Duodenal mucosa (tissue), 2 donors: ENCODE measurements around the gene NADK2.
"Not testable (repeated sequence)": the region's sequence is repeated elsewhere in the genome, so short reads cannot be mapped to it uniquely, and the experiment has no call there.

Experiments
- H3K27ac ChIP-seq: one replicate; pipeline ENCODE4 v1.7.0; 2013; ENCODE audit warnings: low read depth, low read length
- H3K27me3 ChIP-seq, 2 donors: one replicate each; pipeline ENCODE4 v1.7.0; 2013; ENCODE audit warnings: low read length in 2 of 2, control low read depth in 1 of 2; ENCODE audit not compliant: insufficient read depth in 2 of 2, control insufficient read depth in 1 of 2
- H3K36me3 ChIP-seq, 2 donors: one replicate each; pipeline ENCODE4 v1.7.0; 2013; ENCODE audit warnings: low read length in 2 of 2, control low read depth in 1 of 2; ENCODE audit not compliant: insufficient read depth in 2 of 2, control insufficient read depth in 1 of 2
- H3K4me1 ChIP-seq, 2 donors: one replicate each; pipeline ENCODE4 v1.7.0; 2013; ENCODE audit warnings: low read length in 2 of 2, control low read depth in 1 of 2; ENCODE audit not compliant: insufficient read depth in 2 of 2, control insufficient read depth in 1 of 2
- H3K4me3 ChIP-seq, 2 donors: one replicate each; pipeline ENCODE4 v1.7.0; 2013; ENCODE audit warnings: low read length in 2 of 2, low read depth in 1 of 2
- H3K9ac ChIP-seq, 2 donors: one replicate each; pipeline ENCODE4 v1.7.0; 2013; ENCODE audit warnings: low read length in 2 of 2, low read depth in 1 of 2
- H3K9me3 ChIP-seq, 2 donors: one replicate each; pipeline ENCODE4 v1.7.0; 2013; ENCODE audit warnings: low read length in 2 of 2, control low read depth in 1 of 2; ENCODE audit not compliant: control insufficient read depth in 1 of 2

The NADK2 gene

GRCh38 chr5:36241631-36242533 lies at the start of gene NADK2:
Gene NADK2, minus strand, starts transcription at chr5:36241925. Its CDS starts 127 bp downstream, at chr5:36241798.
- Histone ChIP-seq H3K4me3 (peak within 1 kb of the TSS; percentile 79 to 85), H3K27ac (peak within 1 kb of the TSS; percentile 91), H3K27me3 (no peaks in the 10 kb centered on the region), H3K4me1 (peaks cover 22 to 38% of the 10 kb centered on the region in 2 donors), H3K9ac (peak within 1 kb of the TSS; percentile 85 to 87), H3K9me3 (no peaks in the 10 kb centered on the region), H3K36me3 (no peaks in the 10 kb centered on the region)

GRCh38 chr5:36285837-36286615 lies 44.3 kb upstream of the NADK2 start:
- Histone ChIP-seq H3K27ac (no peak overlapping the region), H3K36me3 (no peaks in the 10 kb centered on the region), H3K9ac (no peak overlapping the region), H3K4me1 (no peaks in the 10 kb centered on the region), H3K27me3 (no peaks in the 10 kb centered on the region), H3K9me3 (no peaks in the 10 kb centered on the region), H3K4me3 (no peak overlapping the region)

- not testable (repeated sequence) for H3K9me3 ChIP-seq
Measured at GRCh38 chr5:36283775-36284174, 42.0 kb upstream of the NADK2 start.

GRCh38 chr5:36281626-36282025 lies 39.9 kb upstream of the NADK2 start:
- no peaks in the 10 kb centered on the region for H3K27me3 ChIP-seq
- no peaks in the 10 kb centered on the region for H3K4me1 ChIP-seq
- H3K36me3 ChIP-seq: no peaks in the 10 kb centered on the region
- H3K9me3 ChIP-seq: no peaks in the 10 kb centered on the region
- H3K27ac ChIP-seq: no peak overlapping the region
- no peak overlapping the region for H3K9ac ChIP-seq
- no peak overlapping the region for H3K4me3 ChIP-seq

More at GRCh38 chr5:36283775-36284174, 42.0 kb upstream of the NADK2 start:
- not testable (repeated sequence) for H3K9ac ChIP-seq, H3K4me1 ChIP-seq, H3K4me3 ChIP-seq, H3K27me3 ChIP-seq, H3K27ac ChIP-seq, H3K36me3 ChIP-seq

- Histone ChIP-seq H3K9ac (no peak overlapping the region), H3K27me3 (no peaks in the 10 kb centered on the region), H3K27ac (no peak overlapping the region), H3K9me3 (no peaks in the 10 kb centered on the region), H3K4me3 (no peak overlapping the region), H3K36me3 (no peaks in the 10 kb centered on the region), H3K4me1 (no peaks in the 10 kb centered on the region)
Measured at GRCh38 chr5:36279054-36279698, 37.5 kb upstream of the NADK2 start.

- no peaks in the 10 kb centered on the region for H3K27me3 ChIP-seq
- H3K4me1 ChIP-seq: no peaks in the 10 kb centered on the region
- H3K9ac ChIP-seq: no peak overlapping the region
- no peaks in the 10 kb centered on the region for H3K36me3 ChIP-seq
- no peaks in the 10 kb centered on the region for H3K9me3 ChIP-seq
- H3K27ac ChIP-seq: no peak overlapping the region
- no peak overlapping the region for H3K4me3 ChIP-seq
Measured at GRCh38 chr5:36277521-36278176, 35.9 kb upstream of the NADK2 start.

GRCh38 chr5:36276864-36277263 lies 35.1 kb upstream of the NADK2 start:
- H3K9me3 ChIP-seq: no peaks in the 10 kb centered on the region
- H3K9ac ChIP-seq: no peak overlapping the region
- no peaks in the 10 kb centered on the region for H3K36me3 ChIP-seq
- no peaks in the 10 kb centered on the region for H3K4me1 ChIP-seq
- H3K27me3 ChIP-seq: no peaks in the 10 kb centered on the region
- H3K4me3 ChIP-seq: no peak overlapping the region
- no peak overlapping the region for H3K27ac ChIP-seq

- Histone ChIP-seq H3K4me1 (no peaks in the 10 kb centered on the region), H3K36me3 (no peaks in the 10 kb centered on the region), H3K27me3 (no peaks in the 10 kb centered on the region), H3K4me3 (no peak overlapping the region), H3K9ac (no peak overlapping the region), H3K27ac (no peak overlapping the region), H3K9me3 (no peaks in the 10 kb centered on the region)
Measured at GRCh38 chr5:36273809-36274526, 32.2 kb upstream of the NADK2 start.

- H3K9me3 ChIP-seq: no peaks in the 10 kb centered on the region
Measured at GRCh38 chr5:36272136-36272690, 30.5 kb upstream of the NADK2 start.

More at GRCh38 chr5:36272136-36272690, 30.5 kb upstream of the NADK2 start:
- no peak overlapping the region for H3K27ac ChIP-seq
- no peak overlapping the region for H3K9ac ChIP-seq
- H3K4me1 ChIP-seq: no peaks in the 10 kb centered on the region
- no peaks in the 10 kb centered on the region for H3K27me3 ChIP-seq
- H3K36me3 ChIP-seq: no peaks in the 10 kb centered on the region
- no peak overlapping the region for H3K4me3 ChIP-seq
